Parathyroid adenoma (tissue), 2 donors: ENCODE measurements around the gene COL23A1.

Source experiments
- H2AFZ ChIP-seq: fragments of 300-600 bp; sonication (generic); one replicate; pipeline ENCODE4 v1.7.0; 2017; ENCODE audit warnings: antibody characterized with exemption, mild to moderate bottlenecking
- H3K27ac ChIP-seq: fragments of 300-600 bp; sonication (generic); one replicate; pipeline ENCODE4 v1.7.0; 2017
- H3K27me3 ChIP-seq: fragments of 300-600 bp; sonication (generic); one replicate; pipeline ENCODE4 v1.7.0; 2017; ENCODE audit warnings: low read length; ENCODE audit not compliant: control insufficient read depth, insufficient read depth
- H3K36me3 ChIP-seq: fragments of 300-600 bp; sonication (generic); one replicate; pipeline ENCODE4 v1.7.0; 2017; ENCODE audit warnings: low read length; ENCODE audit not compliant: control insufficient read depth, insufficient read depth
- H3K4me1 ChIP-seq: fragments of 300-600 bp; sonication (generic); one replicate; pipeline ENCODE4 v1.7.0; 2017; ENCODE audit warnings: control low read depth
- H3K4me2 ChIP-seq: fragments of 300-600 bp; sonication (generic); one replicate; pipeline ENCODE4 v1.7.0; 2017; ENCODE audit warnings: low read length
- H3K4me3 ChIP-seq: fragments of 300-600 bp; sonication (generic); one replicate; pipeline ENCODE4 v1.7.0; 2017; ENCODE audit warnings: low read depth, low read length
- H3K79me2 ChIP-seq: fragments of 300-600 bp; sonication (generic); one replicate; pipeline ENCODE4 v1.7.0; 2017; ENCODE audit warnings: control low read depth
- H3K9ac ChIP-seq: fragments of 300-600 bp; sonication (generic); one replicate; pipeline ENCODE4 v1.7.0; 2017; ENCODE audit warnings: mild to moderate bottlenecking
- H3K9me3 ChIP-seq: fragments of 300-600 bp; sonication (generic); one replicate; pipeline ENCODE4 v1.7.0; 2017; ENCODE audit warnings: low read length; ENCODE audit not compliant: control insufficient read depth
- TF ChIP-seq, protein P1 (sequence below): fragments of 300-600 bp; sonication (generic); IDR thresholded peaks from one replicate; pipeline ENCODE4 v1.7.0; 2017; ENCODE audit warnings: antibody characterized with exemption, mild to moderate bottlenecking
- donor health status: primary hyperparathyroidism.

Gene COL23A1

DNA sequence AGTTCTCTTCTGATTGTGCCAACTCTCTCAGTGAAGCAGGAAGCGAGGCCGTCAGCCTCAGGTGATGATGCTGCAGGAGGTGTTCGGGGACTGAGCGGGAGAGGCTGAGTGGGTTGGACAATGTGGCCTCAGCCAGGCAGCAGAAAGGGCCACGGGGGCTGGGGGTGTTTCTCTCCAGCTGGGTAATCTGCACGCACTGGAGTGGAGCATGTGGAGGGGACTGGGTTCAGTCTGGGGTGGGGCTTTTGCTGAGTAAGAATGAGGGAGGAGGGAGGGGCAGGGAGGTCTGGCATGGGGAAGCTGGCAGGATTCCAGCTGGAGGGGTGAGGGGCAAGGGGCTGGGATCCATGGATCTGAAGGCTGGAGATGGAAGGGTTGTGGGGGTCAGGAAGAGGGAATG, 296.8 kb downstream of the COL23A1 start:
- Histone ChIP-seq H2AFZ (no peak overlapping the region), H3K4me1 (no peaks in the 10 kb centered on the region), H3K4me2 (no peak overlapping the region), H3K4me3 (no peak overlapping the region), H3K9ac (no peak overlapping the region), H3K27me3 (no peaks in the 10 kb centered on the region), H3K79me2 (no peaks in the 10 kb centered on the region), H3K9me3 (no peaks in the 10 kb centered on the region), H3K27ac (no peak overlapping the region), H3K36me3 (no peaks in the 10 kb centered on the region)
- TF ChIP-seq, protein P1, sequence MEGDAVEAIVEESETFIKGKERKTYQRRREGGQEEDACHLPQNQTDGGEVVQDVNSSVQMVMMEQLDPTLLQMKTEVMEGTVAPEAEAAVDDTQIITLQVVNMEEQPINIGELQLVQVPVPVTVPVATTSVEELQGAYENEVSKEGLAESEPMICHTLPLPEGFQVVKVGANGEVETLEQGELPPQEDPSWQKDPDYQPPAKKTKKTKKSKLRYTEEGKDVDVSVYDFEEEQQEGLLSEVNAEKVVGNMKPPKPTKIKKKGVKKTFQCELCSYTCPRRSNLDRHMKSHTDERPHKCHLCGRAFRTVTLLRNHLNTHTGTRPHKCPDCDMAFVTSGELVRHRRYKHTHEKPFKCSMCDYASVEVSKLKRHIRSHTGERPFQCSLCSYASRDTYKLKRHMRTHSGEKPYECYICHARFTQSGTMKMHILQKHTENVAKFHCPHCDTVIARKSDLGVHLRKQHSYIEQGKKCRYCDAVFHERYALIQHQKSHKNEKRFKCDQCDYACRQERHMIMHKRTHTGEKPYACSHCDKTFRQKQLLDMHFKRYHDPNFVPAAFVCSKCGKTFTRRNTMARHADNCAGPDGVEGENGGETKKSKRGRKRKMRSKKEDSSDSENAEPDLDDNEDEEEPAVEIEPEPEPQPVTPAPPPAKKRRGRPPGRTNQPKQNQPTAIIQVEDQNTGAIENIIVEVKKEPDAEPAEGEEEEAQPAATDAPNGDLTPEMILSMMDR, result no peak

DNA sequence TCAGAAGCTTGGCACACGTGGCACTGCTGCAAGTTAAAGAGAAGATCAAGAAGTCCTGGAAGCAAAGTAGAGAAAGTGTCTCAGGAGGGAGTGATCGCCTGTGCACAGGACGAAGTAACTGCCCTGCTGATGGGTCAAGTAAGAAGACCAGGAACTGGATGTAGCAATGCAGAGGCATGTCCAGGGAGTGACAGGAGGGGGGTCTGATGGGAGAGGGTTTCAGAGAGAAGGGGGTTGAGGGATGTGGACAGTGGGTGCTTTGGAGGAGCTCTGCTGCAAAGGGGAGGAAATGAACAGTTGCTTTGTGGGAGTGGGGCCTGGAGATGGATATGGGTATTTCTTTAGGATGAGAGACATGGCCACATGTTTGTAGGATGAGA, 297.4 kb downstream of the COL23A1 start:
- Histone ChIP-seq H3K4me3 (no peak overlapping the region), H3K27me3 (no peaks in the 10 kb centered on the region), H3K9me3 (no peaks in the 10 kb centered on the region)

DNA sequence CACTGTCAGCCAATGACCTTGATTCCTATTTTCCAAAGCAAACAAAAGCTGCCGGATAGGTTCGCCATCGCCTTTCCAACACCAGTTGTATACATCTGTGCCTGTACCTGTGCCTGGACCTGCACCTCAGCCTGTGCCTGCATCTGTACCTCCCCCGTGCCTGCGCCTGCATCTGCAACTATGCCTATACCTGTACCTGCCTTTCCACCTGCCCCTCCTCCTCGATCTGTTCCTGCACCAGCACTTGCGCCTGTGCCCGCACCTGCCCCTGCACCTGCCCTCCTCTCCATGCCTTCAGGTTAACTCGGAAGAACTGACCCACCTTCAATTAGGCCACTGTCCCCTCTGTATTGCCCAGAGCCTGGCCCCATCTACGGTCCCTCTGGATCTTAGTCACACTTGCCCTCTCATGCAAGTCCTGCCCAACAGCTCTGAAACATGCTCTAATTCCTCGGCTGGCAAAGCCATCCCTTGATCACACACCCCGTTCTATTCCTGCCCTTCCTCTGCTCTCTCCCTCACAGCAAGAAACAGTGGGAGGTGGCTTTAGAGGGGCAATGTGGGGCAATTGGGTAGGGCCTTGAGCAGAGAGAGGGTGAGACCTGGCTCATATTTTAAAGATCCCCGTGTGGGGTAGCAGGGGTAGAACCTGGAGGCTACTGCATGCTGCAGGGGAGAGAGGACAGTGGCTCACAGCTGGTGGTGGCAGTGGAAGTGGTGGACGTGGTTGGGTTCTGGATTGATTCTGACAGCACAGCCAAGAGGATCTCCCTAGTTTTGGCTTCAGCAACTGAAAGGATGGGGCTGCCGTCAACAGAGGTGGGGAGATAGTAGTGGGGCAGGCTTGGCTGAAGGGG, 298.0 kb downstream of the COL23A1 start:
- no peak overlapping the region for H2AFZ ChIP-seq
- no peak overlapping the region for H3K4me3 ChIP-seq
- TF ChIP-seq, protein P1, result no peak
- H3K4me1 ChIP-seq, result no peaks in the 10 kb centered on the region
- no peaks in the 10 kb centered on the region for H3K9me3 ChIP-seq
- H3K27ac ChIP-seq, result no peak overlapping the region
- no peak overlapping the region for H3K4me2 ChIP-seq
- no peaks in the 10 kb centered on the region for H3K27me3 ChIP-seq
- H3K36me3 ChIP-seq, result no peaks in the 10 kb centered on the region
- H3K79me2 ChIP-seq, result no peaks in the 10 kb centered on the region
- H3K9ac ChIP-seq, result no peak overlapping the region

More for the DNA sequence above, 297.4 kb downstream of the COL23A1 start:
- H3K36me3 ChIP-seq, result no peaks in the 10 kb centered on the region
- no peaks in the 10 kb centered on the region for H3K4me1 ChIP-seq
- H3K4me2 ChIP-seq, result no peak overlapping the region
- no peak overlapping the region for H3K27ac ChIP-seq
- no peak overlapping the region for H3K9ac ChIP-seq
- H3K79me2 ChIP-seq, result no peaks in the 10 kb centered on the region
- H2AFZ ChIP-seq, result no peak overlapping the region
- TF ChIP-seq, protein P1, result no peak

DNA sequence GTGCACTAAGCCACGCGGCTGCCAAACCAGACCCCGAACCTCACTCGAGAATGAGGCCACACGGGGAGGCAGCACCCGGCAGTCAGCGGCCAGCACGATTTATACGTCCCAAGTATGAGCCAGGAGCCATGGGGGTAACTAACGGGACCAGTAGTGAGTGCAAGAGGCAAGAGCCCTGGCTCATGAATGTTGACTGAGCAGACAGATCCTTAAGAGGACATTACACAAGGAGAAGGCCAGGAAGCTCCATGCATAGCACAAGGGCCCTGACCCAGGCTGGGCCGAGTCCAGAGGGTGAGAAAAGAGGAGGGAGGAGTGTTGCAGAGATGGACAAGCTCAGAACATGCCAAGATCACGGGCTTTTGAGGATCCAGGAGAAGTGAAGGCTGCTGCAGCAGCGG, 299.0 kb downstream of the COL23A1 start:
- H3K4me3 ChIP-seq, result no peak overlapping the region
- H3K9me3 ChIP-seq, result no peaks in the 10 kb centered on the region
- no peak overlapping the region for H3K27ac ChIP-seq
- H3K9ac ChIP-seq, result no peak overlapping the region
- H3K4me2 ChIP-seq, result no peak overlapping the region
- no peak overlapping the region for H2AFZ ChIP-seq
- no peaks in the 10 kb centered on the region for H3K4me1 ChIP-seq
- H3K27me3 ChIP-seq, result no peaks in the 10 kb centered on the region
- H3K79me2 ChIP-seq, result no peaks in the 10 kb centered on the region
- TF ChIP-seq, protein P1, result no peak
- no peaks in the 10 kb centered on the region for H3K36me3 ChIP-seq

DNA sequence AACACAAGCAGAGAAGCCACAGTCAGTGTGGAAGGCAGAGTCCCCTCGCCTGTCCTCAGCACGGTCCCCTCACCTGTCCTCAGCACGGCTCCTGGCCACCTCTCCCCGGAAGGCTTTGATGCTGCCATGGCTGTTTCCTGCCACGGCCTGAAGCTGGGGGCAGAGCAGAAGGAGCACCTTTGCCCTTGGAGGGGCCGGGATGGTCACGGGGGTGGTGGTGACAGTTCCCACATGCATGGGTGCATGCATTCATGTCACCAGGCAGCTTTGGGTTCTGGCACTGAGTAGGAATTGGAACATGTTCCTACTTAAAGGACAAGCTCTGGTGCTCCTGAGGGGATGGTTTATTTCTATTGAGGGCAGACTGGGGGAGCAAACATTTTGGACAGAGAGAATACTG, 299.8 kb downstream of the COL23A1 start:
- H3K9ac ChIP-seq, result no peak overlapping the region
- TF ChIP-seq, protein P1, result no peak
- H3K79me2 ChIP-seq, result no peaks in the 10 kb centered on the region
- no peaks in the 10 kb centered on the region for H3K4me1 ChIP-seq
- H3K9me3 ChIP-seq, result no peaks in the 10 kb centered on the region
- H3K4me3 ChIP-seq, result no peak overlapping the region
- H2AFZ ChIP-seq, result no peak overlapping the region
- H3K4me2 ChIP-seq, result no peak overlapping the region
- no peaks in the 10 kb centered on the region for H3K36me3 ChIP-seq
- H3K27me3 ChIP-seq, result no peaks in the 10 kb centered on the region
- no peak overlapping the region for H3K27ac ChIP-seq
